SK-N-SH (cell line): ENCODE results near the gene MTHFD1L. TPM values are rescaled to one million over a fixed set of nuclear protein-coding genes. Genes with fewer than 3 reads are reported as not detected.

ENCODE experiments used
- CTCF ChIA-PET: fragments of 300-600, 350-600 bp; formaldehyde crosslinking; extraction: SDS; loops from one replicate; lab custom pipeline; 2021; lab: Yijun Ruan, JAX
- POLR2A ChIA-PET: fragments of 350-600 bp; sonication (Branson Sonifier 250); formaldehyde crosslinking; extraction: SDS; loops from one replicate; lab custom pipeline; 2020; ENCODE audit warnings: antibody characterized with exemption, inconsistent platforms; lab: Yijun Ruan, JAX
- DNase-seq: peaks from one replicate; pipeline ENCODE4 v3.0.0; 2012
- H2AFZ ChIP-seq: fragments of 200-600 bp; sonication (generic); 2 replicates; pipeline ENCODE4 v1.8.1; 2016; ENCODE audit warnings: antibody characterized with exemption, mild to moderate bottlenecking, low read depth
- H3F3A ChIP-seq: fragments of 200-600 bp; sonication (generic); replicated peaks from 2 replicates; pipeline ENCODE3; 2016; ENCODE audit warnings: antibody characterized with exemption, mild to moderate bottlenecking; ENCODE audit not compliant: insufficient read depth
- H3K27ac ChIP-seq, 2 experiments: fragments of 200-500 bp in 1 of 2; fragments of 200-600 bp in 1 of 2; sonication (Bioruptor generic) in 1 of 2; sonication (generic), shearing (Covaris generic) in 1 of 2; 2 replicates each; pipeline versions ENCODE4 v1.5.1 to v1.6.1; 2014 to 2016; ENCODE audit warnings: low read depth in 2 of 2, inconsistent platforms in 1 of 2, low read length in 1 of 2, mild to moderate bottlenecking in 1 of 2, mixed read lengths in 1 of 2
- H3K27me3 ChIP-seq: fragments of 200-600 bp; sonication (generic), shearing (Covaris generic); 2 replicates; pipeline ENCODE4 v1.6.1; 2016; ENCODE audit warnings: mixed run types; ENCODE audit not compliant: insufficient read depth
- H3K36me3 ChIP-seq, 2 experiments: fragments of 200-500 bp in 1 of 2; fragments of 200-600 bp in 1 of 2; sonication (Bioruptor generic) in 1 of 2; sonication (generic) in 1 of 2; replicated peaks in 1 of 2; 2 replicates each; pipeline versions ENCODE3 to v1.5.1; 2014 to 2016; ENCODE audit warnings: low read length in 1 of 2, mild to moderate bottlenecking in 1 of 2; ENCODE audit not compliant: insufficient read depth in 2 of 2, control insufficient read depth in 1 of 2
- H3K4me1 ChIP-seq, 2 experiments: fragments of 200-500 bp in 1 of 2; fragments of 200-600 bp in 1 of 2; sonication (Bioruptor generic) in 1 of 2; sonication (generic), shearing (Covaris generic) in 1 of 2; 2 replicates each; pipeline versions ENCODE4 v1.5.1 to v1.6.1; 2014 to 2016; ENCODE audit warnings: low read depth in 1 of 2, low read length in 1 of 2, mixed run types in 1 of 2; ENCODE audit not compliant: insufficient read depth in 2 of 2, control insufficient read depth in 1 of 2
- H3K4me2 ChIP-seq: fragments of 200-600 bp; sonication (generic), shearing (Covaris generic); 2 replicates; pipeline ENCODE4 v1.6.1; 2017; ENCODE audit warnings: mixed run types
- H3K4me3 ChIP-seq, 2 experiments: fragments of 200-500 bp in 1 of 2; fragments of 200-600 bp in 1 of 2; sonication (Bioruptor generic) in 1 of 2; sonication (generic), shearing (Covaris generic) in 1 of 2; 2 replicates each; pipeline versions ENCODE4 v1.5.1 to v1.8.1; 2014 to 2016; ENCODE audit warnings: low read depth in 2 of 2, inconsistent platforms in 1 of 2, low read length in 1 of 2, mild to moderate bottlenecking in 1 of 2, mixed read lengths in 1 of 2, moderate library complexity in 1 of 2
- H3K79me2 ChIP-seq: fragments of 200-600 bp; sonication (generic); 2 replicates; pipeline ENCODE4 v1.8.1; 2017; ENCODE audit warnings: mild to moderate bottlenecking; ENCODE audit not compliant: insufficient read depth
- H3K9ac ChIP-seq: fragments of 200-600 bp; sonication (generic); 2 replicates; pipeline ENCODE4 v1.6.1; 2017; ENCODE audit warnings: mixed run types
- H3K9me2 ChIP-seq: fragments of 200-600 bp; sonication (generic); 2 replicates; pipeline ENCODE4 v1.6.1; 2017; ENCODE audit warnings: mixed run types
- H3K9me3 ChIP-seq: fragments of 200-600 bp; sonication (generic); 2 replicates; pipeline ENCODE4 v1.6.1; 2017; ENCODE audit warnings: mixed run types, mild to moderate bottlenecking, moderate library complexity
- H4K20me1 ChIP-seq: fragments of 200-600 bp; sonication (generic); 2 replicates; pipeline ENCODE4 v1.6.1; 2017; ENCODE audit warnings: mild to moderate bottlenecking, mixed run types; ENCODE audit not compliant: insufficient read depth
- ELF1 ChIP-seq: IDR thresholded peaks from 2 replicates; pipeline ENCODE4 v1.4.0; 2012
- EP300 ChIP-seq, 2 experiments: IDR thresholded peaks; 2 replicates each; pipeline versions ENCODE4 v1.4.0 to v1.6.1; 2012; ENCODE audit warnings: borderline replicate concordance in 1 of 2, low read depth in 1 of 2, low read length in 1 of 2
- EZH2phosphoT487 ChIP-seq: fragments of 200-600 bp; sonication (generic); IDR thresholded peaks from 2 replicates; pipeline ENCODE4 v1.6.1; 2017; ENCODE audit warnings: low read depth, mixed run types, mild to moderate bottlenecking, antibody characterized with exemption, moderate library complexity, borderline replicate concordance
- GATA2 ChIP-seq: sonication (generic); formaldehyde crosslinking; IDR thresholded peaks from 2 replicates; pipeline ENCODE4 v1.5.0; 2020; ENCODE audit warnings: mild to moderate bottlenecking, missing genetic modification reagents
- JUND ChIP-seq: IDR thresholded peaks from 2 replicates; pipeline ENCODE4 v1.4.0; 2012
- MAX ChIP-seq: IDR thresholded peaks from 2 replicates; pipeline ENCODE4 v1.4.0; 2012; ENCODE audit warnings: low read depth
- MEF2A ChIP-seq: IDR thresholded peaks from 2 replicates; pipeline ENCODE4 v1.4.0; 2012; ENCODE audit warnings: low read depth, borderline replicate concordance
- MXI1 ChIP-seq: IDR thresholded peaks from 2 replicates; pipeline ENCODE4 v1.6.1; 2012; ENCODE audit warnings: mild to moderate bottlenecking, low read depth, low read length, improper control_type of control experiment
- NRF1 ChIP-seq: IDR thresholded peaks from 2 replicates; pipeline ENCODE4 v1.6.1; 2012; ENCODE audit warnings: low read depth, mild to moderate bottlenecking, low read length
- RAD21 ChIP-seq: IDR thresholded peaks from 2 replicates; pipeline ENCODE4 v1.6.1; 2012; ENCODE audit warnings: mild to moderate bottlenecking, low read length
- RFX5 ChIP-seq: IDR thresholded peaks from 2 replicates; pipeline ENCODE4 v1.6.1; 2012; ENCODE audit warnings: mild to moderate bottlenecking, improper control_type of control experiment, low read length
- SMC3 ChIP-seq: IDR thresholded peaks from 2 replicates; pipeline ENCODE4 v1.6.1; 2012; ENCODE audit warnings: low read depth, low read length, improper control_type of control experiment
- USF2 ChIP-seq: fragments of 150-350 bp; IDR thresholded peaks from 2 replicates; pipeline ENCODE4 v1.6.1; 2017; ENCODE audit warnings: antibody characterized with exemption, low read length, low read depth, borderline replicate concordance
- YY1 ChIP-seq: IDR thresholded peaks from 2 replicates; pipeline ENCODE4 v1.4.0; 2012; ENCODE audit warnings: low read depth, mild to moderate bottlenecking
- WGBS: methylation state at CpG from one replicate; pipeline ENCODE4 v1.1.6; 2017; ENCODE audit warnings: low lambda C conversion rate; 5-methylcytosine and 5-hydroxymethylcytosine counted together
- polyA plus RNA-seq, 3 experiments: library from polyadenylated mRNA; depleted of rRNA; stranded (reverse); fragments of >200 nt; gene quantifications; 2 replicates each; pipeline ENCODE4 v1.2.3, GENCODE V29; 2012
- TF ChIP-seq, protein P1 (sequence below): IDR thresholded peaks from 2 replicates; pipeline ENCODE4 v1.6.1; 2012; ENCODE audit warnings: mild to moderate bottlenecking, low read depth, low read length, moderate library complexity
- TF ChIP-seq, protein P2 (sequence below): IDR thresholded peaks from 2 replicates; pipeline ENCODE4; 2012

The MTHFD1L gene
- polyA plus RNA-seq, 1 of the 3 experiments (the other 2 are of a cell fraction), result 37.0 TPM

DNA sequence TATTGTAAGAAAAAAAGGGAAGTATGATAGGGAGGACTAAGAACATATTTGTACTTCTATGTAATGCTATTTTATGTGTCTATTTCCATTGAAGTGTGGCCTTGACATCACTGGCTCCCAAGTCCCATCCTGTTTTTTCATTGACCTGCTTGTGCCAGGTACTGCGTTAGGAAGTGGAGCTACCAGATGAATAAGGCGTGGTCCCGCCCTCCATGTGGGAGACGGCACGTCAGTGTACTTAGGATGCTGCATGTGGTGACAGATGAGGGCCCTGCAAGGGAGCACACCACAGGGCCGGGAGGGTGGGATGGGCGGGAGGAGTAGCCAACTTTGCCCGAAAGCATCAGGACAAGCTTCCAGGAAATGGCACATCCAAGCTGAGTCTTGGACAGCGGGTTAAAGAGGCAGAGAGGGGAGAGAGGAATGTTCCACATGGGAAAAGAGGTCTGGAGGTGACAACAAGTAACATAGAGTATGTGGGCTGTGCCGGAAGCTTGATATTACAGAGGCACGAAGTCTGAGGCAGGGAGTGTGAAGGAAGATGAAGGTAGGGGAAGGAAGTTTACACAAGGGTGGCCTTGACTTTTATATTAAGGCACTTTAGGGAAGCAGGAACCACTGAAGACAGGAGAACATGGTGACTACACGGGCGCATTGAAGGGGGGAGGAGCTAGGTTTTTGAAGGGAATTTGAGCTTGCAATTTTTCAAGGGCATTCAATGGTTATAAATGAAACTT, 140.6 kb downstream of the MTHFD1L start:
- Histone ChIP-seq H3F3A (peaks cover 21% of the 10 kb centered on the region), H3K4me3 (no peak overlapping the region), H3K36me3 (peaks cover 2 to 16% of the 10 kb centered on the region in 2 experiments), H3K4me1 (peaks cover 3 to 13% of the 10 kb centered on the region in 2 experiments; a peak in 2 of 4 replicates), H3K27me3 (no peaks in the 10 kb centered on the region), H2AFZ (no peak overlapping the region), H3K79me2 (no peaks in the 10 kb centered on the region), H3K9ac (no peak overlapping the region), H4K20me1 (no peaks in the 10 kb centered on the region), H3K4me2 (no peak overlapping the region), H3K9me3 (no peaks in the 10 kb centered on the region), H3K27ac (no peak overlapping the region), H3K9me2 (no peaks in the 10 kb centered on the region)
- ChIA-PET POLR2A (interaction anchor here (0.6 kb wide), 1 partner anchor 320 kb away, joined by 3 read pairs; no protein-coding TSS in a partner anchor), CTCF (interaction anchor here (0.6 to 5.9 kb wide), 8 partner anchors 8 to 329 kb away, joined by 3 to 26 read pairs (median 5); no protein-coding TSS in a partner anchor)
- TF ChIP-seq MEF2A (no peak), RFX5 (no peak), NRF1 (no peak), EZH2phosphoT487 (no peak), SMC3 (no peak), JUND (no peak), USF2 (no peak)
- no peak for DNase-seq
- over 99% methylated on average over 13 of the region's 13 CpGs for WGBS

DNA sequence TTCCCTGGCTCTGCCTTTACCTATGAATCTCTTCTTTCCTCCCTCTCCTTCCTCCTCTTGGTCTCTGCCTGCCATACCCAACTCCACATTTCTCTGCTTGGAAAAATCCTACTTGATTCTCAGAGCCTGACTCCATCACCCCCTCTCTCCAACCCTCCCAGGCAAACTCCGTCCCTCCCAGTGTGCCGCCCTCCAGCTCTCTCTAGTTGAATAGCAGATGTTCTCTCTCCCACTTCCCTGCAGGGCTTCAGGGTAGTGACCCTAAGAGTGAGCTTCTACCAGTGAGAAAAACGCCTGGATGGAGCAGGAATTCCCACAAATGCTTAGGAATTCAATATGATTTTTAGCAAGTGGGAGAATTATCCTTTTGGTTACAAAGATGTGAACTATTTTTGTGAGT, 141.6 kb downstream of the MTHFD1L start:
- H3K9ac ChIP-seq, result no peak overlapping the region
- no peak for TF ChIP-seq EP300 (IDR thresholded peaks at IDR 0.05; ENCODE audit: borderline replicate concordance in 1 of 2, low read depth in 1 of 2, low read length in 1 of 2)
- TF ChIP-seq YY1, result no peak
- no peak for TF ChIP-seq MXI1
- TF ChIP-seq MAX, result no peak
- TF ChIP-seq, protein P1, sequence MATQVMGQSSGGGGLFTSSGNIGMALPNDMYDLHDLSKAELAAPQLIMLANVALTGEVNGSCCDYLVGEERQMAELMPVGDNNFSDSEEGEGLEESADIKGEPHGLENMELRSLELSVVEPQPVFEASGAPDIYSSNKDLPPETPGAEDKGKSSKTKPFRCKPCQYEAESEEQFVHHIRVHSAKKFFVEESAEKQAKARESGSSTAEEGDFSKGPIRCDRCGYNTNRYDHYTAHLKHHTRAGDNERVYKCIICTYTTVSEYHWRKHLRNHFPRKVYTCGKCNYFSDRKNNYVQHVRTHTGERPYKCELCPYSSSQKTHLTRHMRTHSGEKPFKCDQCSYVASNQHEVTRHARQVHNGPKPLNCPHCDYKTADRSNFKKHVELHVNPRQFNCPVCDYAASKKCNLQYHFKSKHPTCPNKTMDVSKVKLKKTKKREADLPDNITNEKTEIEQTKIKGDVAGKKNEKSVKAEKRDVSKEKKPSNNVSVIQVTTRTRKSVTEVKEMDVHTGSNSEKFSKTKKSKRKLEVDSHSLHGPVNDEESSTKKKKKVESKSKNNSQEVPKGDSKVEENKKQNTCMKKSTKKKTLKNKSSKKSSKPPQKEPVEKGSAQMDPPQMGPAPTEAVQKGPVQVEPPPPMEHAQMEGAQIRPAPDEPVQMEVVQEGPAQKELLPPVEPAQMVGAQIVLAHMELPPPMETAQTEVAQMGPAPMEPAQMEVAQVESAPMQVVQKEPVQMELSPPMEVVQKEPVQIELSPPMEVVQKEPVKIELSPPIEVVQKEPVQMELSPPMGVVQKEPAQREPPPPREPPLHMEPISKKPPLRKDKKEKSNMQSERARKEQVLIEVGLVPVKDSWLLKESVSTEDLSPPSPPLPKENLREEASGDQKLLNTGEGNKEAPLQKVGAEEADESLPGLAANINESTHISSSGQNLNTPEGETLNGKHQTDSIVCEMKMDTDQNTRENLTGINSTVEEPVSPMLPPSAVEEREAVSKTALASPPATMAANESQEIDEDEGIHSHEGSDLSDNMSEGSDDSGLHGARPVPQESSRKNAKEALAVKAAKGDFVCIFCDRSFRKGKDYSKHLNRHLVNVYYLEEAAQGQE, result no peak
- no peak for TF ChIP-seq USF2
- TF ChIP-seq RAD21, result no peak
- no peak for TF ChIP-seq RFX5
- no peak for TF ChIP-seq NRF1
- TF ChIP-seq ELF1, result no peak
- no peak for TF ChIP-seq GATA2
- TF ChIP-seq, protein P2, sequence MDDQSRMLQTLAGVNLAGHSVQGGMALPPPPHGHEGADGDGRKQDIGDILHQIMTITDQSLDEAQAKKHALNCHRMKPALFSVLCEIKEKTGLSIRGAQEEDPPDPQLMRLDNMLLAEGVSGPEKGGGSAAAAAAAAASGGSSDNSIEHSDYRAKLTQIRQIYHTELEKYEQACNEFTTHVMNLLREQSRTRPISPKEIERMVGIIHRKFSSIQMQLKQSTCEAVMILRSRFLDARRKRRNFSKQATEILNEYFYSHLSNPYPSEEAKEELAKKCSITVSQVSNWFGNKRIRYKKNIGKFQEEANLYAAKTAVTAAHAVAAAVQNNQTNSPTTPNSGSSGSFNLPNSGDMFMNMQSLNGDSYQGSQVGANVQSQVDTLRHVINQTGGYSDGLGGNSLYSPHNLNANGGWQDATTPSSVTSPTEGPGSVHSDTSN, result no peak
- H3K36me3 ChIP-seq, result peaks cover 2 to 19% of the 10 kb centered on the region in 2 experiments
- ChIA-PET POLR2A (no interaction called here), CTCF (interaction anchor here (1.2 to 17.7 kb wide), 3 partner anchors 8 to 318 kb away, joined by 5 to 371 read pairs (median 26); no protein-coding TSS in a partner anchor)
- no peaks in the 10 kb centered on the region for H3K27me3 ChIP-seq
- H4K20me1 ChIP-seq, result no peaks in the 10 kb centered on the region
- no peak overlapping the region for H3K4me3 ChIP-seq
- no peaks in the 10 kb centered on the region for H3K9me2 ChIP-seq
- WGBS, result 84% methylated on average over 3 of the region's 3 CpGs
- no peak for DNase-seq
- peaks cover 19% of the 10 kb centered on the region for H3F3A ChIP-seq
- no peaks in the 10 kb centered on the region for H3K9me3 ChIP-seq
- no peaks in the 10 kb centered on the region for H3K79me2 ChIP-seq
- H3K4me2 ChIP-seq, result no peak overlapping the region
- H2AFZ ChIP-seq, result no peak overlapping the region
- H3K27ac ChIP-seq, result no peak overlapping the region
- H3K4me1 ChIP-seq, result peaks cover 3 to 13% of the 10 kb centered on the region in 2 experiments; a peak in 2 of 4 replicates
